Stimulated activated CD8-positive, alpha-beta memory T cell treated with anti-CD3 and anti-CD28 coated beads, Interleukin-7, amount 100 ng/mL, for 48 hours (primary cell): ENCODE data around the gene PIK3C3.
"Not testable (repeated sequence)": the region's sequence is repeated elsewhere in the genome, so short reads cannot be mapped to it uniquely, and the experiment has no call there.

Source experiments
- DNase-seq, 2 donors: peaks; one replicate each; pipeline ENCODE4 v3.0.0-alpha.2; 2020; ENCODE audit warnings: low read depth in 1 of 2; ENCODE audit errors: extremely low read depth in 1 of 2

Gene PIK3C3

DNA sequence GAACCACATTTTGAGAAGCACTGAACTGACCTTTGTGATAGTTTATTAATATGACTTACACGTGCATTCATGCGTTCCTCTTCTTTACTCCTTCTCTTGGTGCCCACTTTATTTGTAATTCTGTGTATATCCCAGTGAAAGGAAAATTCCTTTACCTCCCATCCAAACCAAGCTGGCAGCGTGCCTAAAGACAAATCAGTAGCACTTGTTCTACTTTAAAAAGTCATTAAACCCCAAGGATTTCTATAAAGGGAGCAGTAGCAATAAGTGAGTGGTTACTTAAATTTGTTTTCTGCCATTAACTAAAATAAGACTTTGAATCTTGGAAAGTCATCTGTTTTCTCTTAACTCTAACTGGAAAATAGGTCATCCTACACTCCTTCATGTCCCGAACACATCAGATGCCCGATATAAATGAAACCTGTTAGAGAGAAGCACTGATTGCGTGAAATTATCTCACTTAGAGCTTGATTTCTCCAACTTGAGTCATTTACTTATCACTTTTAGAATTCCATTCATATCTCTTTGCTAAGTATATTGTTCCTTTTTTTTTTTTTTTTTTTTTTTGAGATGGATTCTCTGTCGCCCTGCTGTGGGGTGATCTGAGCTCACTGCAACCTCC, 10.7 kb downstream of the PIK3C3 start:
- no peak for DNase-seq

DNA sequence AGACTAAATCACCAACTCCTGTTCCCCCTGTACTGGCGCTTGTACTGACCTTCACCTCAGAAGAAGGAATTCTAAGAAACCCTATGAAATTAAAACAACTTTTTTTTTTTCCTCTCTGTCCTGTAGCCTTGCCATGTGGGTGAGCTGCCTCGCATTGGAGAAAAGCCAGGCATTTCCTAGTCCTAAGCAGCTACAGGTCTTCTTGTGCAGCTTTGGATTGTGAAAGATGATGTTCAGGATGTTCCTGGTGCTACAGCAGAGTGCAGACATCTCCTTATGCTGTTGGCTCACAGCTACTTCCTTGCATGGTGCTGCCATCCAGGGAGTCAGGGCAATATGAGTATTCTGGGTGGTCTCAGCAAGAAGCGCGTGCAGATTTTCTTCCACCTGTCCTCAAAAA, 11.9 kb downstream of the PIK3C3 start:
- DNase-seq, result no peak

GRCh38 chr18:41967680-41968079, 12.6 kb downstream of the PIK3C3 start:
- no peak for DNase-seq

- no peak for DNase-seq
Observed at GRCh38 chr18:41969881-41970280, 14.8 kb downstream of the PIK3C3 start.

GRCh38 chr18:41972067-41972925, 17.3 kb downstream of the PIK3C3 start:
- no peak for DNase-seq

GRCh38 chr18:41973983-41974382, 18.9 kb downstream of the PIK3C3 start:
- DNase-seq, result no peak

GRCh38 chr18:41974796-41975201, 19.8 kb downstream of the PIK3C3 start:
- peak in 1 of 2 donors; percentile 16 for DNase-seq

DNA sequence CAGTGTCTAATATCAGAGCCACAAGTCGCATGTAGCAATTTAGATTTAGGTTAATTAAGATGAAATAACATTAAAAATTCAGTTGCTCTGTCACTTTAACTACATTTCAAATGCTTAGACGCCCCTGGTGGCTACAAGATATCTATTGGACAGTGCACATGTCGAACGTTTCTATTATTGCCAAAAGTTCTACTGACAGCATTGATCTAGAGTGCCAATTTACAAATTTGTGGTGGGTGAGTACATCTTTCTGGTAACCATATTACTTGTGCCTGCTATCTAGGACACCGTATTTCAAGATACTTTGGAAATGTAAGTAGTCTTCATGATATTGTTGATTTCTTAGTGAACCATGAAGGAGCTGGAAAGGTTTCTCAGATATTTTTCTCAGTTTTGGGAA, 20.2 kb downstream of the PIK3C3 start:
- no peak for DNase-seq

DNA sequence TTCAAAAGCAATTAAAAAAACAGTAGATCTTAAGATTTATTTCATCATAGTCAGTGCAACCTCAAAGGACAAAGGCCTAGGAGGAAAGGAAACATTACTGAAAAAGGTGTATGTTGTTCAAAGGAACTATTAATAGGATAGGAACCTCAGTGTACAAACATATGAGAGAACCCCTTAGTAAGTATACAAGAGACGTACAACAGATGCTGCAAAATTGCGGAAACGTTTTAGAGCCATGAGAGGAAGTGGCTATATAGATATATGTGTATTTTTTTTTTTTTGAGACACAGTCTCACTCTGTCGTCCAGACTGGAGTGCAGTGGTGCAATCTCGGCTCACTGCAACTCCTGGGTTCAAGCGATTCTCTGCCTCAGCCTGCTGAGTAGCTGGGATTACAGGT, 22.2 kb downstream of the PIK3C3 start:
- DNase-seq, result no peak

DNA sequence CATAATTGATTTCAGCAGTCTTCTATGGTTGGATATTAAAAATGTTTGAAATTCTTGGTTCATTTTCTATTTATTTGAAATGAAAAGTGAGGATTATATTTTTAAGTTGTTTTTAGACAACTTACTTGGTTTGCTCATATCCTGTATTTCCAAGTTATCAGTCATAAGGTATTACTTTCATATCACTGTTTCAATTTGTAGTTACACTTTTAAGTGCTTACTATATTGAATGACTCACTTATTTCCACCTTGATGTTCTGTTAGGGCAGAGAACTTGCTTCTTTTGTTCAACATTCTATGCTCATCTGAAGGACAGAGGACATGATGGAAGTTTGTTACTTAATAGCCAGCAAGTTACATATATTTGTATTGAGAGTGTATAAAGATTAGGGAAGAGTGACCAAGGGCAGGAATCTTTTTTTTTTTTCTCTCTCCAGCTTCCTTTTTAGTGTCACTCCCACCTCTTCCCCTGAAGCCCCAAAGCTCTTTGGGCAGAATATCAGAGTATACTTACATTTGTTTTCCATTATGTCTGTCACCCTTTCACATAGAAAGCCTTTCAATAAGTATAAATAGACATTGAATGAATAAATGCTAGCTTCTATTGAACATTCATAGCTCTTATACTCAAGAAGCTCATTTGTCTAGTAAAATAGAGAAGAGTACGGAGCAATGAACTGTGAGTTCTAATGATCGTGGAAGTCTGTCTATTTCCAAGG, 28.1 kb downstream of the PIK3C3 start:
- DNase-seq, result no peak

DNA sequence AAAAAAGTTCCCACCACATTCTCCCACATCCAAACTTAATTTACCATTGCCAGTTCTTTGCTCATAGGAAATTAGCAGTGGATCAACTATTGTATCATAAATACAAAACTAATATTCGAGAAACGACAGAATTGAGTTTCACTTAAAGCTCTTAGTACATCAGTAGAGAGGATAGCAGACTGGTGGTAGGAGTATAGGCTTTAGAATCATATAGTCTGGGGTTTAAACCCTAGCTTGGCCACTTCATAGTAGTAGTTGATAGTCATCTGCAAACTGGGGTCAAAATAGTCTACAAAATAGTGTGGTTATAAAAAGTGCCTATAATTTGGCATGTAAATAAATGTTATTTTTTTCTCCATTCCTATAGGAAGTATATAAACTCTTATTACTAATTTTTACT, 30.9 kb downstream of the PIK3C3 start:
- no peak for DNase-seq

- no peak for DNase-seq
Observed at GRCh38 chr18:41989508-41989907, 34.5 kb downstream of the PIK3C3 start.

- no peak for DNase-seq
Observed at GRCh38 chr18:41992066-41992465, 37.0 kb downstream of the PIK3C3 start.

DNA sequence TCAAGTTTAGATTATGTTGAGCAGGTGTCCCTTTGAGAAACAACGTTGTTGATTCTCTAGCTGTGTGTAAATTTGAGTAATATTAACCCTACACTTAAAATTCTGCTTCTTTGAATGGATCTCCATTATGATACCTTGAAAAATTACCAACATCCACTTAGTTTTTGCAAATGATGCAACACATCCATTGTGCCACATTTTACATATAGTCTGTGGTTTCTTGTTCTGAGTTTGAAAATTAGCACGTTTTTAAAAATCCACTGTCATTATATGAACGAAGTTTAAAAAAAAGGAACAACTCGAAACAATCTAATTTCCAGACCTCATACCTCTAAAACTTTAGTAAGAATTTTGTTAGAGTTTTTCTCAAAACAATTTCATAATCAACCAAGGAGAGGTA, 37.7 kb downstream of the PIK3C3 start:
- DNase-seq, result no peak

DNA sequence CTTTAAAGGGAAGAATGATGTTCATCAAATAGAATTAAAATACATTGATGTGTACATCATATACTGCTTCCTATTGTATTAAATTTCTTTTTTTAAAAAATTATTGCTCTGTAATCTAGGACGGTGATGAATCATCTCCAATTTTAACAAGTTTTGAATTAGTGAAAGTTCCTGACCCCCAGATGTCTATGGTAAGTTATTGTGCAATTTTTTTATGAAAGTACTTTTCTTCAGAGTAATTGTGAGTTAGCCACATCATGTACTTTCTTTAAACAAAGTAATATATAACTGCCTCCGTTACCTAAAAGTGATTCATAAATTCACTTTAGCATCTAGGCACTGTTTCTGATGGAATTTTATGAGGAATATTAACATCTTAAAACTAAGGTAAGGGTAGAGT, 38.1 kb downstream of the PIK3C3 start:
- no peak for DNase-seq

GRCh38 chr18:41996020-41996419, 41.0 kb downstream of the PIK3C3 start:
- DNase-seq, result no peak

- no peak for DNase-seq
Observed at GRCh38 chr18:41999751-42000150, 44.7 kb downstream of the PIK3C3 start.

- DNase-seq, result no peak
Observed at GRCh38 chr18:42001801-42002200, 46.8 kb downstream of the PIK3C3 start.

- DNase-seq, result no peak
Observed at GRCh38 chr18:42004653-42005052, 49.6 kb downstream of the PIK3C3 start.

- DNase-seq, result no peak
Observed at GRCh38 chr18:42005782-42006181, 50.7 kb downstream of the PIK3C3 start.

DNA sequence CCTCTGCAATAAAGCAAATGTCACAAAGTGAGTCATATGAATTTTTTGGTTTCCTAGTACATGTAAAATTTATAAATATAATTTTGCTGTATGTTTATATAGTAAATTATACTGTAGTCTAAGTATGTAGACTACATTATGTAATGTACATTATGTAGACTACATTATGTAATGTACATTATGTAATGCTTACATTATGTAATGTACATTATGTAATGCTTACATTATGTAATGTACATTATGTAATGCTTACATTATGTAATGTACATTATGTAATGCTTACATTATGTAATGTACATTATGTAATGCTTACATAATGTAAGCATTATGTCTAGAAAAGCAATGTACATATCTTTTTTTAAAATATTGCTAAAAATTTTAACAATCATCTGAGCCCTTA, 54.4 kb downstream of the PIK3C3 start:
- DNase-seq, result not testable (repeated sequence)

- no peak for DNase-seq
Observed at GRCh38 chr18:42011053-42011452, 56.0 kb downstream of the PIK3C3 start.
